ENCODE data around the gene PAM. TPM values are rescaled to one million over a fixed set of nuclear protein-coding genes. Genes with fewer than 3 reads are reported as not detected.

The PAM gene
- total and polyA plus RNA-seq, 4 donors, result 8.2 to 27.5 (median 13.7) TPM

GRCh38 chr5:102863058-102863457, 108.0 kb downstream of the PAM start:
- H3K4me3 ChIP-seq (ENCODE audit: low read depth in 1 of 3, low read length in 3 of 3), result no peak overlapping the region
- no peak for TF ChIP-seq GABPA (IDR thresholded peaks at IDR 0.05 in 1 of 2, conservative IDR thresholded peaks at IDR 0.05 in 1 of 2)
- no peak for TF ChIP-seq RXRA (IDR thresholded peaks at IDR 0.05)
- TF ChIP-seq REST (IDR thresholded peaks at IDR 0.05), result no peak
- TF ChIP-seq RAD21 (IDR thresholded peaks at IDR 0.05), result no peak
- no peak for TF ChIP-seq SP1 (IDR thresholded peaks at IDR 0.05)
- no peak for TF ChIP-seq MAX (IDR thresholded peaks at IDR 0.05)
- TF ChIP-seq FOXA2 (IDR thresholded peaks at IDR 0.05), result no peak
- TF ChIP-seq NR2F2 (IDR thresholded peaks at IDR 0.05), result no peak
- TF ChIP-seq TAF1 (conservative IDR thresholded peaks at IDR 0.05), result no peak
- no peak for TF ChIP-seq HNF4A (conservative IDR thresholded peaks at IDR 0.05)
- no peak for TF ChIP-seq EGR1 (IDR thresholded peaks at IDR 0.05; ENCODE audit: low read depth in 2 of 2)
- no peak for TF ChIP-seq ZBTB33 (IDR thresholded peaks at IDR 0.05)
- no peak for TF ChIP-seq ATF3 (IDR thresholded peaks at IDR 0.05)
- no peak for TF ChIP-seq FOXA1 (IDR thresholded peaks at IDR 0.05)
- TF ChIP-seq HNF4G (IDR thresholded peaks at IDR 0.05), result no peak
- no peak for TF ChIP-seq CTCF (IDR thresholded peaks at IDR 0.05; ENCODE audit: low read depth, low read length, missing input control)
- no peak for TF ChIP-seq YY1 (IDR thresholded peaks at IDR 0.05)
- TF ChIP-seq JUND (IDR thresholded peaks at IDR 0.05), result no peak
- H3K9me3 ChIP-seq (ENCODE audit: control insufficient read depth in 4 of 4, low read length in 3 of 4), result no peaks in the 10 kb centered on the region
- peaks cover 0 to 11% (median 4%) of the 10 kb centered on the region in 4 donors for H3K4me1 ChIP-seq (ENCODE audit: control insufficient read depth in 4 of 4, insufficient read depth in 4 of 4, low read length in 3 of 4)
- no peak overlapping the region for H3K27ac ChIP-seq (ENCODE audit: low read depth in 1 of 2, low read length in 2 of 2)
- H3K27me3 ChIP-seq (ENCODE audit: control insufficient read depth in 4 of 4, insufficient read depth in 4 of 4, low read length in 3 of 4), result no peaks in the 10 kb centered on the region
- H3K36me3 ChIP-seq (ENCODE audit: control insufficient read depth in 4 of 4, insufficient read depth in 3 of 4, low read depth in 1 of 4, low read length in 3 of 4), result no peaks in the 10 kb centered on the region
- H3K9ac ChIP-seq (ENCODE audit: low read depth in 1 of 2, low read length in 2 of 2), result no peak overlapping the region
- DNase-seq (ENCODE audit: low spot score), result no peak
